AG04449 (cell line): ENCODE results near the gene KRT86.

Experiments
- CTCF ChIA-PET: fragments of 350-600 bp; formaldehyde crosslinking; extraction: SDS; loops from one replicate; lab custom pipeline; 2021; ENCODE audit warnings: antibody characterized with exemption; lab: Yijun Ruan, JAX
- POLR2A ChIA-PET: fragments of 400-600, 350-600 bp; formaldehyde crosslinking; extraction: SDS; loops from one replicate; lab custom pipeline; 2020; ENCODE audit warnings: antibody characterized with exemption, inconsistent platforms; lab: Yijun Ruan, JAX
- DNase-seq: peaks from one replicate; pipeline ENCODE4 v3.0.0-alpha.2; 2010; ENCODE audit warnings: low read depth, low spot score
- H3K4me3 ChIP-seq: 2 replicates; pipeline ENCODE4 v1.5.1; 2011; ENCODE audit warnings: low read depth, mild to moderate bottlenecking, control low read depth, low read length
- CTCF ChIP-seq: IDR thresholded peaks from one replicate; pipeline ENCODE4 v1.5.1; 2011; ENCODE audit warnings: mild to moderate bottlenecking, moderate library complexity, low read length, control low read depth, inconsistent platforms; ENCODE audit not compliant: insufficient read depth; ENCODE audit errors: missing control alignments

The KRT86 gene

GRCh38 chr12:52270541-52271070 lies 3.8 kb upstream of the KRT86 start:
- DNase-seq: no peak
- H3K4me3 ChIP-seq: no peak overlapping the region
- POLR2A ChIA-PET: no interaction called here
- TF ChIP-seq CTCF: no peak
- CTCF ChIA-PET: interaction anchor here (0.8 to 9.7 kb wide), 6 partner anchors 9 to 114 kb away, joined by 3 to 146 read pairs (median 7); no protein-coding TSS in a partner anchor

- ChIA-PET POLR2A (no interaction called here), CTCF (interaction anchor here (0.8 to 9.7 kb wide), 6 partner anchors 8 to 116 kb away, joined by 4 to 146 read pairs (median 7); no protein-coding TSS in a partner anchor)
- no peak overlapping the region for H3K4me3 ChIP-seq
- DNase-seq: no peak
- no peak for TF ChIP-seq CTCF
Observed at GRCh38 chr12:52271158-52271557, 3.3 kb upstream of the KRT86 start.

GRCh38 chr12:52275686-52276085 lies 1.2 kb downstream of the KRT86 start:
- TF ChIP-seq CTCF: no peak
- POLR2A ChIA-PET: no interaction called here
- DNase-seq: no peak
- CTCF ChIA-PET: interaction anchor here (0.7 to 7.6 kb wide), 9 partner anchors 9 to 119 kb away, joined by 3 to 128 read pairs (median 5); partner anchors contain the start of gene KRT7
- no peak overlapping the region for H3K4me3 ChIP-seq

- TF ChIP-seq CTCF: no peak
- H3K4me3 ChIP-seq: no peak overlapping the region
- ChIA-PET CTCF (interaction anchor here (0.6 to 10.7 kb wide), 29 partner anchors 11 to 593 kb away, joined by 3 to 146 read pairs (median 14); partner anchors contain the start of genes KRT7 and KRT80), POLR2A (no interaction called here)
- no peak for DNase-seq
Observed at GRCh38 chr12:52277486-52278245, 3.2 kb downstream of the KRT86 start.

GRCh38 chr12:52278575-52279421 lies 4.4 kb downstream of the KRT86 start:
- H3K4me3 ChIP-seq: peak overlapping the region; percentile 13; the same call in 1 of the 2 replicates
- ChIA-PET CTCF (interaction anchor here (0.7 to 10.7 kb wide), 57 partner anchors 12 to 692 kb away, joined by 3 to 146 read pairs (median 7); partner anchors contain the start of genes KRT7, KRT80 and KRT83), POLR2A (interaction anchor here (0.8 kb wide), 2 partner anchors 29 to 46 kb away, joined by 3 read pairs; no protein-coding TSS in a partner anchor)
- no peak for DNase-seq
- peak; percentile 100 for TF ChIP-seq CTCF
